ENCODE data around the gene DHRSX.

DNA sequence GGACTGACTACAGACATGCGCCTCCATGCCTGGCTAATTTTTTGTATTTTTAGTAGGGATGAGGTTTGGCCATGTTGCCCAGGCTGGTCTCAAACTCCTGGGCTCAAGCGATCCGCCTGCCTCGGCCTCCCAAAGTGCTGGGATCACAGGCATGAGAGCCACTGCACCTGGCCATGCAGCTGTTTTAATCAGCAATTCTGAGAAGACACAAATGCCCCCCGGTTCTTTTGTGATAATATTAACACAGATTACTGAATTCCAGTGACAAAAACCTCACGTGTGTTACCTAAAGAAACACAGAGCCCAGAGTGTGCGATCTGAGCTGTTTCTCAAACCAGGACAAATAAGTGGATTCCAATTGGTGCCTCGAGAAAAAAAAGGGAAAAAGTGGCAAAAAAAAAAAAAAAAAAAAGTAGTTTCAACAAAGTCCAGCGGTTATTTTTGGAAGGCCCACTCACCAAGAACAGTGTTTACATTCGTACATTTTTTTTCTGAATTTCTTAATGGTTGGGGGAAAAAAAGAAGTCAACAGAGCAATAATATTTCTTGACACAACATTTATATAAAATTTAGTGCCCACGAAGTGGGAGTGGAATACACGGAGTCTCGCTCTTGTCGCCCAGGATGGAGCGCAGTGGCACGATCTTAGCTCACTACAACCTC lies 17.2 kb downstream of the DHRSX start:
- TF ChIP-seq, protein P1, sequence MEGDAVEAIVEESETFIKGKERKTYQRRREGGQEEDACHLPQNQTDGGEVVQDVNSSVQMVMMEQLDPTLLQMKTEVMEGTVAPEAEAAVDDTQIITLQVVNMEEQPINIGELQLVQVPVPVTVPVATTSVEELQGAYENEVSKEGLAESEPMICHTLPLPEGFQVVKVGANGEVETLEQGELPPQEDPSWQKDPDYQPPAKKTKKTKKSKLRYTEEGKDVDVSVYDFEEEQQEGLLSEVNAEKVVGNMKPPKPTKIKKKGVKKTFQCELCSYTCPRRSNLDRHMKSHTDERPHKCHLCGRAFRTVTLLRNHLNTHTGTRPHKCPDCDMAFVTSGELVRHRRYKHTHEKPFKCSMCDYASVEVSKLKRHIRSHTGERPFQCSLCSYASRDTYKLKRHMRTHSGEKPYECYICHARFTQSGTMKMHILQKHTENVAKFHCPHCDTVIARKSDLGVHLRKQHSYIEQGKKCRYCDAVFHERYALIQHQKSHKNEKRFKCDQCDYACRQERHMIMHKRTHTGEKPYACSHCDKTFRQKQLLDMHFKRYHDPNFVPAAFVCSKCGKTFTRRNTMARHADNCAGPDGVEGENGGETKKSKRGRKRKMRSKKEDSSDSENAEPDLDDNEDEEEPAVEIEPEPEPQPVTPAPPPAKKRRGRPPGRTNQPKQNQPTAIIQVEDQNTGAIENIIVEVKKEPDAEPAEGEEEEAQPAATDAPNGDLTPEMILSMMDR (conservative IDR thresholded peaks at IDR 0.05; ENCODE audit: low read depth, low read length) = no peak
- TF ChIP-seq EZH2 (IDR thresholded peaks at IDR 0.05; ENCODE audit: low read length, unreplicated experiment) = no peak

Measured in PC-3 (cell line).